Measurements from ENCODE around the gene SNX25.

Gene SNX25

DNA sequence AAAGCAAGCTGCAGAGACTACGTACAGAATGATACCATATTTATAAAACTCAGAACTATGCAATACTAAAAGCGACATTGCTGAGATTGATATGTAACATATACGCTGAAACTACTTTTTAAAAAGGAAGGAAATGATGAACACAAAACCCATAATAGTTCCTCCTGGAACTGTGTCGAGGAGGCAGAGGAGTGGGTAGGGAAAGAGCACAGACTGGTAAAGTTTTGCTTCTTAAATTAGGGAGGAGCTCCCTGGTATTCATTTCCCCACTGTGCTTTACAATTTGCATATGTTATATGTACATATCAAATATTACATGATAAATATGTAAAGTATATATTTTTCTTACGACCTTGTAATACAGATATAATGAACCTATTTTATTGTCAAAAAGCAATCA is 202.5 kb downstream of the SNX25 start:
- no peak for DNase-seq (ENCODE audit: low read depth in 2 of 2)

DNA sequence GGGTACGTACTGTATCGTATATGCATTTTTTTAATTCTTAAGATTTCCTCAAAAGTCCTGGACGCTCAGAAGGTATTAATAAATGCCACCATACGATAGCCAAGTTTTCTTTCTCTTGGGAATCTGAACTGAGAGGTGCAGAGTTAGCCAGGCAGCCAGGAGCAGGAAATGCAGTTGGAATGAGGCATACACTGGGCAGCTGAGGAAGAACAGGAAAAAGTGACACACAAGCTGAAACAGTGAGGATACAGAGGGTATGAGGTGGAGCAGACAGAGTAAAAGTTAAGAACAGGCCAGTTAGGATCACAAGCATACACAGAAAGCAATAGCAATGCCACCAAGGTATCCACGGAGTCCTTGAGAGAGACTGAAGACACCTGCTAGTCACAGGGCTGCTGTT is 203.0 kb downstream of the SNX25 start:
- no peak for DNase-seq (ENCODE audit: low read depth in 2 of 2)
